HG03159 (cell line): Measurements from ENCODE around the gene APOL2.
"Not testable (repeated sequence)": the region's sequence is repeated elsewhere in the genome, so short reads cannot be mapped to it uniquely, and the experiment has no call there.

Source experiments
- ATAC-seq: cut with Tn5 transposase; IDR thresholded peaks from one replicate; pipeline ENCODE4 v1.9.1; 2021; ENCODE audit warnings: mild to moderate bottlenecking, moderate library complexity; ENCODE audit not compliant: unreplicated experiment

APOL2 gene

GRCh38 chr22:36244522-36245391 lies 5.4 kb upstream of the APOL2 start:
- no peak for ATAC-seq

GRCh38 chr22:36243986-36244385 lies 4.7 kb upstream of the APOL2 start:
- no peak for ATAC-seq

DNA sequence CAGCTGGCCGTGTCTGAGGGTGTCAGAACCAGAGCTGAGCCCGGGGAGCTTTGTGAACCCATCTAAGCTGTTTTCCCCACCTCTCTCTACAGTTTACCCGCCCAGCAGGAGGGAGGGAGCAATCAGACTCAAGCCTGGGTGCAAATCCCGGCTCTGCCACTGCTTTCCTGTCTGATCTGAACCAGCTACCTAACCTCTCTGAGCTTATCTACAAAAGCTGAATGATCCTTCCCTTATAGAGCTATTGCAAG lies 252 bp downstream of the APOL2 start:
- ATAC-seq: no peak

- peak; percentile 15 for ATAC-seq
Measured at GRCh38 chr22:36238373-36239149, 766 bp downstream of the APOL2 start.

- ATAC-seq: no peak
Measured at GRCh38 chr22:36237462-36238372, 1.6 kb downstream of the APOL2 start.

- ATAC-seq: no peak
Measured at GRCh38 chr22:36236388-36237319, 2.7 kb downstream of the APOL2 start.

DNA sequence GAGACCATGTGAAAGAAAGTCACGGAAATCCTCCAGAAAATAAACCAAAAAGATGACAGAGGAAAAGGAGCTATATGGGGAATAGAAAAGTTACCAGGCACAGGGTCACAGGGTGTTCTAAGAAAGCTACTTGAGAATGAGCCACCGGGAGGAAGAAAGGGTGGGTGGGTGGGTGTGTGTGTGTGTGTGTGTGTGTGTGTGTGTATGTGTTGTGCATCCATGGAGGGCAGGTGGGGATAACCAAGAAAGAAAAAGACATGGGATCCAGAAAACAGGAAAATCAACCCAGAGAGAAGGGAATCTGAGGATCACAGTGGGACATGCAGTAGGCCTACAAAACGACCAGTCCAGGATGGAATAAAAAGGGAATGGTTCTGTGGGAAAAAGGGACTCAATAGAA lies 3.7 kb downstream of the APOL2 start:
- no peak for ATAC-seq

- no peak for ATAC-seq
Measured at GRCh38 chr22:36234919-36235318, 4.4 kb downstream of the APOL2 start.

DNA sequence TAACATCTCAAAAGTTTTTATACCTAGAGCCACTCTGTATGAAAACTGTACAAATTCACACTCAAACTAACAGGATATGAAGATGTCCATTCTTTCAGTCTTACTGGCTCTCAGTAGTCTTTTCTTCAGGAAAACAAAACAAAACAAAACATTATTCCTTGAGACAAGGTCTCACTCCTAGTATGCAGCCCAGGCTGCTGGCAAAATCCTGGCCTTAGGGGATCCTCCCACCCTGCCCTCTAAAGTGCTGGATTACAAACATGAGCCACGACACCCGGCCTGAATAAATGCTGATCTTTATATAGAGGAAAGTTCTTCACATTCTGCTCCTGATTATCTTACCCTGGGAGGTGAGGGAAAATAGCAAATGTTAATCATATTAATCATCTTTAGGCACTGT lies 5.1 kb downstream of the APOL2 start:
- no peak for ATAC-seq

DNA sequence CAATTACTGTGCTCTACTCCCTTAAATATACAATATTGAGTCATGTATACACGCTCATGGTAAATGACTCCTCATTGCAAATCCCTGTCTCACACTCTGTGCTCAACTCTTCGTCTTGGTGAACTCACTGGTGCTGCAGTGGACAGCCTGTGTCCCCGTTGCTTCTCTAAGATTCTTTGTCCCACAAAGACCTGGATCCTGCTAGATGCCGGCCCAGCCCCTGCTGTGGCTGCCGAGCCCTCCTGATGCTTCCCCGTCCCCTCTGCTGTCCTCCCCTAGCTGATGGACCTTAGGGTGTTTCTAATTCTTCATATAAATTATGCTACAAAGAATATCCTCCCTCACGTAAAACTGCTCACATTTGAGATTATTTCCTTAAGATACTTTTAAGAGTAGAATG lies 5.5 kb downstream of the APOL2 start:
- ATAC-seq: no peak

- ATAC-seq: no peak
Measured at GRCh38 chr22:36232715-36233401, 6.5 kb downstream of the APOL2 start.

DNA sequence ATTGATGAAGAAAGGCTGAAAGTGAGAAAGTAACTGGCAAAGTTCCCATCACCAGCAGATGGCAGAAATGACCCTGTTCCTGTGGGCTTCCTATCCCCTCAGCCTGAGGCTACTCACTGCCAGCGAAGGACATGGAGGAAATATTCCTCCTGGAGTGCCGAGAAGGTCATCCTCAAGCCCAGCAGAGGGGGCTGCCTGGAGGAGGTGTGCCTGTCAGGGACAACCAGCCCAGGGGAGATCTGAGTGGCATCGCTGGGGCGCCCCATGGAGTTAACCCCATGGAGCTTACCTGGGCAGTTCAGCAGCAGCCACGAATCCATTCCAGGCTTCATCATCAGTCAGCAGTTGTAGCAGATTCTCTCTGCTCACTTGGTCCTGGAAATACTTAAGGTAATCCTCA lies 8.3 kb downstream of the APOL2 start:
- not testable (repeated sequence) for ATAC-seq

DNA sequence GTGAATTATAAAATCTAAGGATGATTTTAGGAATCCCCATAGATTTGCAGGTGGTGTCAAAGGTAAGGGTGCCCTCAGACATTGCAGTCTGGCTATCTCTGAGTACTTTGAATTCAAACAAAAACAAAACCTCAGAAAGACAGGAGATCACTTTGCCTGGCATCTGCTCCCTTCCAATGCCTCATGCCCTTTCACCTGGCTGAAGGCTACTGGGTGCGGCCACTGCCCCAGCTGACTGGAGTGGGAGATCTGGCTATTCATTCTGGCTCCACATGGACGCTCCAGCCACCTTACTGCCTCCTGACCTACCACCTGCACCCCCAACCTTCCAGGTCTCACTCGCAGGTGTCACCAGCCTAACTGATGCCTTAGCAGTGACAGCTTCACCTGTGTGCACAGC lies 9.7 kb downstream of the APOL2 start:
- ATAC-seq: not testable (repeated sequence)

- no peak for ATAC-seq
Measured at GRCh38 chr22:36228944-36229343, 10.4 kb downstream of the APOL2 start.

GRCh38 chr22:36228369-36228768 lies 11.0 kb downstream of the APOL2 start:
- not testable (repeated sequence) for ATAC-seq

DNA sequence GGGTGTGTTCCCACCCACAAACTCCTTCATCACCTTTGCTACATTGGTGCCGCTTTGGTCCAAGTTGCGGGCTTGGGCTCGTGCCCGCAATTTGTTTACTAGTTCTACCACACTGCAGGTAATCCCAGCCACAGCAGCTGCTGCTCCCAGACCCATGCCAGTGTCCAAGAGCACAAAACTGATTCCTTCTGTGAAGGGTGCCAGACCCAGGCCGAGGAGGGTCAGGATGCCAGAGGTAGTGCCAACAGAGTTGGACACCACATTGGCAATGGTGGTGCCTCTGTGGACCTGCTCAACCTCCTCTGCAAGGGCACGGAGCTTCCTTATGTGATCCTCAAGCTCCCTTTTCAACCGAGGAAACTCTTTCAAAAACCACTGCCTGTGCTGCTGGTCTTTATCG lies 11.5 kb downstream of the APOL2 start:
- no peak for ATAC-seq

- no peak for ATAC-seq
Measured at GRCh38 chr22:36227396-36227795, 11.9 kb downstream of the APOL2 start.

GRCh38 chr22:36226189-36226588 lies 13.1 kb downstream of the APOL2 start:
- ATAC-seq: no peak

DNA sequence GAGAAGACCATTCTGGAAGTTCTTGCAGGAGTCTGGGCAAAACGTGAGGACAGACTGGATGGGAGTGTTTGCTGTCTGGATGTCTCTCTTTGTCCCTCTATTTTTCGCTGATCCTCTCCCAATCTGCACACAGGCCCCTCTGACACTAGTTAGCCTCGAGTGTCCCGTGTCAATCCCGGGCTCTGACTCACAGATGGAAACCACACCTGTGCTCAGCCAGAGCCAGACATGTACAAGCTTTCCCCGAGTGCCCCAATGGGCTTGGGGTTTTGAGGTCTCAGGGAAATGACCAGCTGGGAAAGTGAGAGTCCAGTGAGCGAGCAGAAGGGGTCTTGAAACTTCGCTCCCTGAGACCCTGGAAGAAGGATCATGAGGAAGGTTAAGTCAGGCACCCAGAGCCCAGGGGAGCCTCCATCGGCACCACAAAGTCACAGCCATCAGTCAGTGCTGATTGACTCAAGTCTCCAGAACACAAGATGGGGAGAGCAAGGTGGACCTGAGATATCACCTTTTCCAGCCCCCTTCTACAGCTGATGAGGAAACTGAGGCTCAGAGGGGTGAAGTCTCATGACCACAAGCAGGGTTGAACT lies 13.9 kb downstream of the APOL2 start:
- ATAC-seq: no peak
